Panc1 (cell line): ENCODE measurements around the gene SLC36A3.

Source experiments
- POLR2AphosphoS5 ChIP-seq: IDR thresholded peaks from 2 replicates; pipeline ENCODE4 v1.6.1; 2012; ENCODE audit warnings: mild to moderate bottlenecking, low read depth, low read length, moderate library complexity
- TF ChIP-seq, protein P1 (sequence below): fragments of 450-650 bp; IDR thresholded peaks from 2 replicates; pipeline ENCODE4 v1.5.1; 2017; ENCODE audit warnings: mild to moderate bottlenecking

DNA sequence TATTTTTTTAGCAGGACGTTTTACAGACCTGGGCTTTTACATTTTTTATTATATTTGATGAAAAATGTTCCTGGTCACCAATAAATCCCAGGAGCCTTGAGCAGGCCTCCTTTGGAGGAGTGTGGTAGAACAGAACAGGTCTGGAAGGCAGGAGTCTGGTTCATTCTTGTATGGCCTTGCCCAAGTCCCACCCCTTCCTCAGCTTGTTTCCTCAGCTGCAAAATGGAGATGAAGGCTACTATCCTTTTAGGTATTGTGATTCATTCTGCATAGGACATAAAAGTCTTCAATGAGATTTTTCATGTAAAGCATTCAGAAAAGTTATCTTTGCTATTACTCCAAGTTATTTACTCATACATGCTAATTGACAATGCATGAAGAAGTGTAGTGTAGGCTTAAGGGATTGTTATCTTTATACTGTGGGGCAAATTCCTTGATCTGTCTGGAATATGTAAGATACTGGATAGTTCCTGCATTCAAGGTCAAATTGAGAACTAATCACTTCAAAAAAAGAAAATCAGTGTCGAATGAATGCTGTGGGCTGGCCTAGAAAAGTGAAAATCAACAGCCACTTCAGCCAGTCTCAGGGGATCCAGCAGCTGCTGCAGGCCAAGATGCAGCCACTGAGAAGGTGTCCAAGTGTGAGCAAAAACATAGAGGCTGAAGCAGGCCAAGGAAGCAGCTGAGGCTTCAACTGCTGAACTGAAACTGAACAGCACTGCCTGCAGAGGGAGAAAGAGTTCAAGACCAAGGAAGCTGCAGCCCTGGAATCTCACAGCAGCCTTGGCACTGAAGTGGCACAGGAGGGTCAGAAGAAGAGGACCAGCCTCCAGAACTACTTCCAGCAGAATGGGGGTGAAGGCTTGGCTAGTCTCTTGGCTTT lies 15.5 kb upstream of the SLC36A3 start:
- TF ChIP-seq, protein P1, sequence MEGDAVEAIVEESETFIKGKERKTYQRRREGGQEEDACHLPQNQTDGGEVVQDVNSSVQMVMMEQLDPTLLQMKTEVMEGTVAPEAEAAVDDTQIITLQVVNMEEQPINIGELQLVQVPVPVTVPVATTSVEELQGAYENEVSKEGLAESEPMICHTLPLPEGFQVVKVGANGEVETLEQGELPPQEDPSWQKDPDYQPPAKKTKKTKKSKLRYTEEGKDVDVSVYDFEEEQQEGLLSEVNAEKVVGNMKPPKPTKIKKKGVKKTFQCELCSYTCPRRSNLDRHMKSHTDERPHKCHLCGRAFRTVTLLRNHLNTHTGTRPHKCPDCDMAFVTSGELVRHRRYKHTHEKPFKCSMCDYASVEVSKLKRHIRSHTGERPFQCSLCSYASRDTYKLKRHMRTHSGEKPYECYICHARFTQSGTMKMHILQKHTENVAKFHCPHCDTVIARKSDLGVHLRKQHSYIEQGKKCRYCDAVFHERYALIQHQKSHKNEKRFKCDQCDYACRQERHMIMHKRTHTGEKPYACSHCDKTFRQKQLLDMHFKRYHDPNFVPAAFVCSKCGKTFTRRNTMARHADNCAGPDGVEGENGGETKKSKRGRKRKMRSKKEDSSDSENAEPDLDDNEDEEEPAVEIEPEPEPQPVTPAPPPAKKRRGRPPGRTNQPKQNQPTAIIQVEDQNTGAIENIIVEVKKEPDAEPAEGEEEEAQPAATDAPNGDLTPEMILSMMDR: peak; percentile 51
- no peak for TF ChIP-seq POLR2AphosphoS5
